Activated CD4-positive, CD25-positive, alpha-beta regulatory T cell treated with anti-CD3 and anti-CD28 coated beads, Interleukin-2, amount 50 U/mL, for 24 hours (primary cell): Measurements from ENCODE around the gene TMEM129.

Experiments used
- ATAC-seq, 2 donors: fragments of 150-1000 bp; cut with Tn5 transposase; one replicate each; pipeline ENCODE4 v1.10.0; 2021; ENCODE audit warnings: mild to moderate bottlenecking in 1 of 2, moderate library complexity in 1 of 2

Gene TMEM129

GRCh38 chr4:1743551-1743950, 22.4 kb upstream of the TMEM129 start:
- ATAC-seq: no peak

GRCh38 chr4:1741208-1741607, 20.1 kb upstream of the TMEM129 start:
- ATAC-seq: no peak

GRCh38 chr4:1740021-1740545, 19.0 kb upstream of the TMEM129 start:
- ATAC-seq: no peak

- no peak for ATAC-seq
These were observed 18.2 kb upstream of the TMEM129 start for GRCh38 chr4:1739358-1739757.

- no peak for ATAC-seq
These were observed 17.3 kb upstream of the TMEM129 start for GRCh38 chr4:1738410-1738809.

- no peak for ATAC-seq
These were observed 16.5 kb upstream of the TMEM129 start for GRCh38 chr4:1737666-1738065.

- no peak for ATAC-seq
These were observed 15.7 kb upstream of the TMEM129 start for GRCh38 chr4:1736812-1737211.

- no peak for ATAC-seq
These were observed 14.1 kb upstream of the TMEM129 start for GRCh38 chr4:1735215-1735614.

GRCh38 chr4:1732911-1733310, 11.8 kb upstream of the TMEM129 start:
- no peak for ATAC-seq

GRCh38 chr4:1731180-1731579, 10.1 kb upstream of the TMEM129 start:
- peak; percentile 69 to 80 for ATAC-seq

GRCh38 chr4:1730532-1731135, 9.5 kb upstream of the TMEM129 start:
- no peak for ATAC-seq

GRCh38 chr4:1728061-1728980, 7.2 kb upstream of the TMEM129 start:
- no peak for ATAC-seq

GRCh38 chr4:1727117-1728031, 6.3 kb upstream of the TMEM129 start:
- no peak for ATAC-seq

- peak; percentile 29 to 34 for ATAC-seq
These were observed 5.2 kb upstream of the TMEM129 start for GRCh38 chr4:1726146-1726934.

GRCh38 chr4:1725521-1725920, 4.4 kb upstream of the TMEM129 start:
- ATAC-seq: no peak

- ATAC-seq: peak; percentile 44 to 51
These were observed 2.1 kb upstream of the TMEM129 start for GRCh38 chr4:1723131-1723801.

GRCh38 chr4:1722551-1723118, 1.5 kb upstream of the TMEM129 start:
- ATAC-seq: peak in 1 of 2 donors; percentile 0

- ATAC-seq: no peak
These were observed 785 bp upstream of the TMEM129 start for GRCh38 chr4:1721666-1722550.

- peak in 1 of 2 donors; percentile 4 for ATAC-seq
These were observed 750 bp downstream of the TMEM129 start for GRCh38 chr4:1720163-1720983.
